ENCODE data around the gene ZBTB16. TPM values are rescaled to one million over a fixed set of nuclear protein-coding genes. Genes with fewer than 3 reads are reported as not detected.

The ZBTB16 gene
- total RNA-seq, 1 donor from 2014 or later, result 25.4 TPM

DNA sequence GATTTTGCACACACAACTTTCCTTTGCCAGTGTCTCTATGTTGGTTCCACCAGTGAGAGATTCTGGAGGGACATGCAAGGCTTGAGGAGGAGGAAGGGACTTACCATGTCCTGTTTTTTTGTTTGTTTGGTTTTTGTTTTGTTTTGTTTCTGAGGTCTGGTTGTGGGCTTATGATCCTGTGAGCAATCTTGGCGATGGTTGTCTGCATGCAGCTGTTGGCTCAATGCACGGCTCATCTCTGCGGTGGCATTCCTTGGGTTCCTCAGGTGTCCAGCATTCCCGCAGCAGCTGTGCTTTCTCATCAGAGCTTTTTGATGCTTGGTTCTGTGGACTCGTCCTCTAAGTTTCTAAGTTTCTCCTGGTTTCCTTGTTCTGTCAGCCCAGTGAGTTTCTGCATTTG is 231.9 kb downstream of the ZBTB16 start:
- intact Hi-C loops (cut with DNase I), result loop anchor here (10.0 kb wide), 1 partner anchor 113 kb away; the partner anchor contains the start of genes C11orf71 and RBM7
- DNase-seq (ENCODE audit: low spot score), result no peak

DNA sequence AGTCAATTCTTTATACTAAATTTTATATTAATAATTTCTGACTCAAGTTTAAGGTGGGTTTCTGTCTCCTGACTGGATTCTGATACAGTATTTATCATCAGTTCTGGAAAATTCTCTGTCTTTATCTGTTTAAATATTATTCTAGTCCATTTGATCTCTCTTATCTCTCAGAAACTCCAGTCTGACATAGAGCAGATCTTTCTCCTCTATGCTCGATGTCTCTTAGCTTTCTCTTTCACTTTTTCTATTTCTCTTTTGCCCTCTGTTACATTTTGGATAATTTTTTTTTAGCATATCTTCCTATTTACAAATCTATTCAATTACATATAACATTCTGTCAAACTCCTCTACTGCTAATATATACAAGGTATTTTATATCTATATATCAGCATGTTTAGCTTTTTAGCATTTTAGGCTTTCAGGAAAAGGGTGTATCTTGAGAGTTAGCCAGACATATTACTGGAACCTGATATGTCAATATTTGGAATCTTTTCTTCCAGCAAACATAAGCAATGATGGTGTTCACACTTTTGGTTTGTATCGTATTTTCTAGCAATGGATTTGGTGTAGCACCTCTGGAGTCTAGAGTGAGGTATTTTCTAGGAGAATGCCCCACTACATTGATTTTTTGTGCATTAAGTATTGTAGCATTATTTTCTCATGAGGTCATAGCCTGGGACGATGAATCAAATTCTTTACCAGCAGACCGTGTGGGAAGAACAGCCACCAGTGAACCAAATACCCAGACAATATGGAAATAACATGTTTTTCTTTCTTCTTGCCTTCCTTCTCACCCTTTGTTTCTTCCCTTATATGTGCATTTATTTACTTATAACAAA is 232.6 kb downstream of the ZBTB16 start:
- DNase-seq (ENCODE audit: low spot score), result no peak
- intact Hi-C loops (cut with DNase I), result loop anchor here (10.0 kb wide), 1 partner anchor 113 kb away; the partner anchor contains the start of genes C11orf71 and RBM7

- intact Hi-C loops (cut with DNase I), result loop anchor here (10.0 kb wide), 1 partner anchor 112 kb away; the partner anchor contains the start of genes C11orf71 and RBM7
- DNase-seq (ENCODE audit: low spot score), result no peak
Measured at GRCh38 chr11:114293201-114293711, 233.7 kb downstream of the ZBTB16 start.

DNA sequence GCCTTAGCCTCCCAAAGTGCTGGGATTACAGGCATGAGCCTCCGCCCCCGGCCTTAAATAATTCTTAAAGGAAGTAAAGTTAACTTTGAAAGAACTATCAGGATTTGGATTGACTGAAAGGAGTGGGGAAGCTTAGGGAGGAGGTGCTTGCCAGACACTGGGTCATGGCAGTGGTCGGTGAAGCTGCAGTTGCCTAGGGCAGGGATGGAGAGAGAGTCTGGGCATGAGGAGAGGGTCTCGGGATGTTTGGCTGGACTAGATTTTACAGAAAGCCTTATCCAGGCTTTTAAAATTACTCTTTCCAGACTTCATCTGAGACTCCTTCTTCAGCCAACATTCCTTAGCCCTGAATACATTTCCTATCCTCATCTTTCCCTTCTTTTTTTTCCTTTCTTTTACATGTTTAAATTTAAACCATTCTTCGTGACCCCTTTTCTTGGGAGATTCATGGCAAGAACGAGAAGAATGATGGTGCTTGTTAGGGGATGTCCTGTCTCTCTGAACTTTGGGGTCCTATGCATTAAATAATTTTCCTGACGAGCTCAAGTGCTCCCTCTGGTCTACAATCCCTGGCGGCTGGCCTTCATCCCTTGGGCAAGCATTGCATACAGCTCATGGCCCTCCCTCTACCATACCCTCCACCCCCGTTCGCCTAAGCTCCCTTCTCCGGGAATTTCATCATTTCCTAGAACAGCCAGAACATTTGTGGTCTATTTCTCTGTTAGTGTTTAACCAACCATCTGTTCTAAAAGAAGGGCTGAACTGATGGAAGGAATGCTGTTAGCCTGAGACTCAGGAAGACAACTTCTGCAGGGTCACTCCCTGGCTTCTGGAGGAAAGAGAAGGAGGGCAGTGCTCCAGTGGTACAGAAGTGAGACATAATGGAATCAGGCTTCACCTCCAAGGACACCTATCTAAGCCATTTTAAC is 236.4 kb downstream of the ZBTB16 start, which contains the start of gene NNMT:
NNMT (plus strand) TSS at position 724 of the 929 bp plus-strand sequence; CDS start at position 882, 158 bp downstream.
- intact Hi-C loops (cut with DNase I), result loop anchor here (10.0 kb wide), 1 partner anchor 109 kb away; the partner anchor contains the start of genes C11orf71 and RBM7

GRCh38 chr11:114296605-114297372 is 237.3 kb downstream of the ZBTB16 start:
- no peak for DNase-seq (ENCODE audit: low spot score)
- intact Hi-C loops (cut with DNase I), result loop anchor here (10.0 kb wide), 1 partner anchor 108 kb away; the partner anchor contains the start of genes C11orf71 and RBM7

More for the DNA sequence above, 236.4 kb downstream of the ZBTB16 start, which contains the start of gene NNMT:
- no peak for DNase-seq (ENCODE audit: low spot score)

DNA sequence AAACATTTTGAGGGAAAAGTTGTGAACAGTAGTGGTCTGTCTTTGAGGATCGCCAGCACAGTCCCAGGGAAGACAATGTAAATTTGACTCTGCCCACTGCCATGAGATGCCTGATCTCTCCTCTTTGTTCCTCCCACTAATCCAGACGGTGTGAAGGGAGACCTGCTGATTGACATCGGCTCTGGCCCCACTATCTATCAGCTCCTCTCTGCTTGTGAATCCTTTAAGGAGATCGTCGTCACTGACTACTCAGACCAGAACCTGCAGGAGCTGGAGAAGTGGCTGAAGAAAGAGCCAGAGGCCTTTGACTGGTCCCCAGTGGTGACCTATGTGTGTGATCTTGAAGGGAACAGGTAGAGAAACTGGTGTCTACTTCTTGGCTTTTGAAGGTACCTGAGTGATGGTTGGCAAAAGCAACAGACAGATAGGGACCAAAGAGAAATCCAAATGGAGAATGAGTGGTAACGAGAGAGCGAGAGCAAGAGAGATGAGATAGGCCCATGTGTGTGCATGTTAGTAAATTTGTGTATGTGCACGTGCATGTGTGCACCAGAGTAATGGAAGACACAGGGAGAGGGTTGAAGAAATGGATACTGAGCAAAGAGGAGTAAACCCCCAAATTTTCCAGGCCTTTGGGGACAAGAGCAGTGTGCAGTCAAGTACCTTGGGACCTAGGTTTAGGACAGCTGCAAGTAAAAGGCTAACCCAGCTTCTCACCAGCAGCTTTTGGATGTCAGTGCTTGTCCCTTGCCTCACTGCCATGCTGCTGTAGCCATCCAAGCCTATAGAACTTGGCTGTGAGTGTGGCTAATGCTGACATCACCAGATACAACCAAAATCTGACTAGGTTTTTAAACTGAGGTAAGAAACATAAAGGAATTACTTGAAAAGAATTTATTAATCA is 238.5 kb downstream of the ZBTB16 start:
- intact Hi-C loops (cut with DNase I), result loop anchor here (10.0 kb wide), 1 partner anchor 107 kb away; the partner anchor contains the start of genes C11orf71 and RBM7
- no peak for DNase-seq (ENCODE audit: low spot score)

- DNase-seq (ENCODE audit: low spot score), result no peak
- intact Hi-C loops (cut with DNase I), result loop anchor here (10.0 kb wide), 1 partner anchor 106 kb away; the partner anchor contains the start of genes C11orf71 and RBM7
Measured at GRCh38 chr11:114298710-114299109, 239.2 kb downstream of the ZBTB16 start.

Other genes with a start within 250 kb of the ZBTB16 start
- gene USP28, start 184.1 kb upstream of the ZBTB16 start, total RNA-seq, result 139 TPM
- gene HTR3B, start 154.9 kb upstream of the ZBTB16 start, total RNA-seq, result not detected
- gene HTR3A, start 84.6 kb upstream of the ZBTB16 start, total RNA-seq, result not detected
- gene NNMT, start 236.7 kb downstream of the ZBTB16 start, total RNA-seq, result 72.9 TPM

Data from cardiac septum (tissue), 1 donor.